Thyroid gland (tissue), 4 donors: Measurements from ENCODE around the gene LMO2.

Source experiments
- POLR2A ChIP-seq, 2 donors: fragments of 450-650 bp; IDR thresholded peaks; one replicate each; pipeline ENCODE4 v1.6.1; 2017; ENCODE audit warnings: antibody characterized with exemption in 2 of 2, mild to moderate bottlenecking in 2 of 2, moderate library complexity in 1 of 2
- TF ChIP-seq, protein P1 (sequence below), 6 experiments: fragments of 200-600 bp in 3 of 6; fragments of 450-650 bp in 3 of 6; sonication (generic) in 3 of 6; IDR thresholded peaks; one replicate each; pipeline ENCODE4 v1.5.1; 2016 to 2019; ENCODE audit warnings: antibody characterized with exemption in 6 of 6, mild to moderate bottlenecking in 2 of 6, inconsistent platforms in 1 of 6, moderate library complexity in 1 of 6

GRCh38 chr11:33830903-33831648, 60.8 kb downstream of the LMO2 start:
- TF ChIP-seq POLR2A (IDR thresholded peaks at IDR 0.05): no peak
- TF ChIP-seq, protein P1, sequence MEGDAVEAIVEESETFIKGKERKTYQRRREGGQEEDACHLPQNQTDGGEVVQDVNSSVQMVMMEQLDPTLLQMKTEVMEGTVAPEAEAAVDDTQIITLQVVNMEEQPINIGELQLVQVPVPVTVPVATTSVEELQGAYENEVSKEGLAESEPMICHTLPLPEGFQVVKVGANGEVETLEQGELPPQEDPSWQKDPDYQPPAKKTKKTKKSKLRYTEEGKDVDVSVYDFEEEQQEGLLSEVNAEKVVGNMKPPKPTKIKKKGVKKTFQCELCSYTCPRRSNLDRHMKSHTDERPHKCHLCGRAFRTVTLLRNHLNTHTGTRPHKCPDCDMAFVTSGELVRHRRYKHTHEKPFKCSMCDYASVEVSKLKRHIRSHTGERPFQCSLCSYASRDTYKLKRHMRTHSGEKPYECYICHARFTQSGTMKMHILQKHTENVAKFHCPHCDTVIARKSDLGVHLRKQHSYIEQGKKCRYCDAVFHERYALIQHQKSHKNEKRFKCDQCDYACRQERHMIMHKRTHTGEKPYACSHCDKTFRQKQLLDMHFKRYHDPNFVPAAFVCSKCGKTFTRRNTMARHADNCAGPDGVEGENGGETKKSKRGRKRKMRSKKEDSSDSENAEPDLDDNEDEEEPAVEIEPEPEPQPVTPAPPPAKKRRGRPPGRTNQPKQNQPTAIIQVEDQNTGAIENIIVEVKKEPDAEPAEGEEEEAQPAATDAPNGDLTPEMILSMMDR (IDR thresholded peaks at IDR 0.05): no peak
